HUES6 (cell line): ENCODE results near the gene RALBP1.

Experiments used
- H3K27ac ChIP-seq: 2 replicates; pipeline ENCODE4 v1.7.0; 2013; ENCODE audit warnings: low read depth, mild to moderate bottlenecking, low read length, inconsistent platforms
- H3K27me3 ChIP-seq: 2 replicates; pipeline ENCODE4 v1.6.1; 2013; ENCODE audit warnings: low read length; ENCODE audit not compliant: control insufficient read depth, insufficient read depth
- H3K36me3 ChIP-seq: 2 replicates; pipeline ENCODE4 v1.6.1; 2013; ENCODE audit warnings: low read length; ENCODE audit not compliant: control insufficient read depth, insufficient read depth
- H3K4me1 ChIP-seq: 2 replicates; pipeline ENCODE4 v1.6.1; 2013; ENCODE audit warnings: low read length; ENCODE audit not compliant: control insufficient read depth, insufficient read depth
- H3K4me3 ChIP-seq: 2 replicates; pipeline ENCODE4 v1.5.1; 2013; ENCODE audit warnings: low read depth, low read length
- H3K9ac ChIP-seq: one replicate; pipeline ENCODE4 v1.6.1; 2013; ENCODE audit warnings: mild to moderate bottlenecking, low read length
- H3K9me3 ChIP-seq: 2 replicates; pipeline ENCODE4 v1.6.1; 2013; ENCODE audit warnings: low read depth, low read length; ENCODE audit not compliant: control insufficient read depth, insufficient read depth

RALBP1 gene

DNA sequence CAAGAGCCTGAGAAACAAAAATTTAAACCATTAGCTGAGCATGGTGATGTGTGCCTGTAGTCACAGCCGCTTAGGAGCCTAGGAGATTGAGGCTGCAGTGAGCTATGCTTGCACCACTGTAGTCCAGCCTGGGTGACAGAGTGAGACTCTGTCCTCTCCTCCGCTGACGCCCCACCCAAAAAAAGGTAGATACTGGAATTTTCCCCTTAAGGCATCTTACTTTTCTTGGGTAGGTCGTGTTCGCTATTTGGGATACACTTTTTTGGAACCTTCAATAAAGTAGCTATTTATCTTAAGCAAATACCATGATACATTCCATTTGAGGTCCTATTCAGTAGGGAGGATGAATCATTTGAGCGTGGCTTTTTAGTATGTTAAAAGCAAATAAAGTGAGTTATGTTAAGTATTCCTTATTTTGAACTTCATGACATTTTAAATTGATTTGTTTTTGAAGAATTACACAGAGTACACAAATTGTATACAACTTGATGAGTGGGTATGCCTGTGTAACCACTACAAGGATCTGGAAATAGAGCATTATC lies 38.7 kb downstream of the RALBP1 start:
- no peak overlapping the region for H3K4me3 ChIP-seq
- no peaks in the 10 kb centered on the region for H3K4me1 ChIP-seq
- no peak overlapping the region for H3K27ac ChIP-seq
- H3K27me3 ChIP-seq = no peaks in the 10 kb centered on the region
- H3K36me3 ChIP-seq = peaks cover 18% of the 10 kb centered on the region
- no peaks in the 10 kb centered on the region for H3K9me3 ChIP-seq
- H3K9ac ChIP-seq = no peak overlapping the region

DNA sequence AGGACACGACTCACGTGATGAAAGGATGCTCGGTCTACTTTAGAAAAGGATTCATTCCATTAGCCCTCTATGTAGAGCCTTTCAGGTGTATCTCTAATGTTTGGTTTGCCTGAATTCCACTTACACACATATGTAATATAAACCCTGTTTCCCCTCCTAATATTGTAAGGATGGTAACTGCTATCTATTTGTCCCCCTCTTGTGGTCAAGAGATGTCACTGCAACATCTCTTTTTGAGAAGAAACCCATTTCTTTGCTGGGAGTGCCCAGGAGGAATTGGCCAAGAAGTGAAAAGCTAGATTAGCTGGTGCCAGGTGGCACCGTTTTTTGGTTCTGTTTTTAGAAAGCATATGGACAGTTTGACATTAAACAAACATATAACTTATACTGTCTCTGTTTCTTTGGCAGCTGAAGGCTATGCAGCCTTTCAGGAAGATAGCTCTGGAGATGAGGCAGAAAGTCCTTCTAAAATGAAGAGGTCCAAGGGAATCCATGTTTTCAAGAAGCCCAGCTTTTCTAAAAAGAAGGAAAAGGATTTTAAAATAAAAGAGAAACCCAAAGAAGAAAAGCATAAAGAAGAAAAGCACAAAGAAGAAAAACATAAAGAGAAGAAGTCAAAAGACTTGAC lies 41.2 kb downstream of the RALBP1 start:
- no peaks in the 10 kb centered on the region for H3K4me1 ChIP-seq
- no peaks in the 10 kb centered on the region for H3K9me3 ChIP-seq
- no peak overlapping the region for H3K4me3 ChIP-seq
- H3K36me3 ChIP-seq = peaks cover 18% of the 10 kb centered on the region
- H3K27ac ChIP-seq = no peak overlapping the region
- H3K27me3 ChIP-seq = no peaks in the 10 kb centered on the region
- H3K9ac ChIP-seq = no peak overlapping the region

DNA sequence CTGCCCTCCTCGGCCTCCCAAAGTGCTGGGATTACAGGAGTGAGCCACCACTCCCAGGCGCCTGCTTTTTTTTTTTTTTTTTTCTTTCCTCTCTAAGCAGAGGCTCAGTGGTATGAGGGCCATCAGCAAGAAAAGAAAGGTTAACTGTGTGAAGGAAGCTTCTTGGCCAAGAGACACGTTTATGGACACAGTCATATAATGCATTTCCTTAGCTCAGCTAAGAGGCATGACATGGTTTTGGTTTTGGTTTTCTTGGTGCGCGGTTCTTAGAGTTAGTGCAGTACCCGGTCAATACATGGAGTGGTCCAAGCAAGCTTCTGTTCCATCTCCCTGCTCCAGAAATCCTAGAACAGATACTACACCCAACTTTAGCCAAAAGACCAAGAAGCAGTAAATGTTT lies 42.6 kb downstream of the RALBP1 start:
- H3K9me3 ChIP-seq = no peaks in the 10 kb centered on the region
- no peak overlapping the region for H3K4me3 ChIP-seq
- no peak overlapping the region for H3K27ac ChIP-seq
- H3K9ac ChIP-seq = no peak overlapping the region
- no peaks in the 10 kb centered on the region for H3K4me1 ChIP-seq
- H3K27me3 ChIP-seq = no peaks in the 10 kb centered on the region
- H3K36me3 ChIP-seq = peaks cover 30% of the 10 kb centered on the region

DNA sequence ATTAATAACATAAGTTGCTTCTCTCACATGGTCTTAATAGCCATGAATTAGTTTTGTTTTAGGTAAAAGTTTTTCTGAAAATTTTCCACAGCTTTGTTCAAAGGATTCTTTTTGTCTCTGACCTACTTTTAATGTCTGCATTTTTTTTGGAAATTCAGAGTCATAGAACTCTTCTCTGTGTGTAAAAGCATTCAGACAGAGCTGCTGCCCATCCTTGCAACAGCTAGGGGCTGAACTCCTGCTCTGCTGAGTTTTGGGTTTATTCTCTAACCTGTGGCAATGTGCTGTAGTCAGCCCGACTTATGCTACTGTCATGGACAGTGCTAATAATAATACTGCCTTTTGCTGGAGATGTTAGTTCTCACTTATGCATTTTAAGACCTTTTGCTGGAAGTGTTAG lies 44.1 kb downstream of the RALBP1 start:
- no peak overlapping the region for H3K27ac ChIP-seq

DNA sequence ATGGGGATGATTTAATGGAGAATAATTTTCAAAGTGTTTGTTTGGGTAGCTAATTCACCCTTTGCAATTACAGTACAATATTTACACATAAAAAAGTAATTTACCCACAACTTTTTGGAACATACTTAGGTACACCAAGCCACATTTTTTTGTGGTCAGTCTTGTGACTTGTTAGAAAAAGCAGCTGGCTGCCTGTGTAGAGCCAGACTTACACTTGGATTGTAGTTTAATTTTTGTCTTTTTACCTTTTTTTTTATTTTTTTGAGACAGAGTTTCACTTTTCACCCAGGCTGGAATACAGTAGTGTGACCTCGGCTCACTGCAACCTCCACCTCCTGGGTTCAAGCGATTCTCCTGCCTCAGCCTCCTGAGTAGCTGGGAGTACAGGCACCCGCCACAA lies 45.4 kb downstream of the RALBP1 start:
- no peaks in the 10 kb centered on the region for H3K9me3 ChIP-seq
- H3K36me3 ChIP-seq = peaks cover 39% of the 10 kb centered on the region
- no peaks in the 10 kb centered on the region for H3K27me3 ChIP-seq
- no peak overlapping the region for H3K4me3 ChIP-seq
- H3K27ac ChIP-seq = no peak overlapping the region
- no peaks in the 10 kb centered on the region for H3K4me1 ChIP-seq
- H3K9ac ChIP-seq = no peak overlapping the region

More for the DNA sequence above, 44.1 kb downstream of the RALBP1 start:
- Histone ChIP-seq H3K4me3 (no peak overlapping the region), H3K9ac (no peak overlapping the region), H3K27me3 (no peaks in the 10 kb centered on the region), H3K9me3 (no peaks in the 10 kb centered on the region), H3K36me3 (peaks cover 30% of the 10 kb centered on the region), H3K4me1 (no peaks in the 10 kb centered on the region)

DNA sequence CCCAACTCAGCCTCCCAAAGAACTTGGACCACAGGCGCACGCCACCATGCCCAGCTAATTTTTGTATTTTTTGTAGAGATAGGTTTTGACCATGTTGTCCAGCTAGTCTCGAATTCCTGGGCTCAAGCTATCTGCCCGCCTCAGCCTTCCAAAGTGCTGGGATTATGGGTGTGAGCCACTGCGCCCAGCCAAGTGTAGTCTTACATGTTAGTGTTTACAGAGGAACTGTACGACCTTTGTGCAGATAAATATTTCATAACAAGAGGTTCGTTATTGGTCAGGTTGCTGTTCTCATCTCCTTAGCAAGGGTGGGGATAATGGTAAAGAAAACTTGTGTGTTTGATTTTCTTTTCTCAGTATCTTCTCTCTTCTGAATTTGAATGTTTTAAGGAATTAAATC lies 46.5 kb downstream of the RALBP1 start:
- no peak overlapping the region for H3K9ac ChIP-seq
- H3K36me3 ChIP-seq = peaks cover 46% of the 10 kb centered on the region
- no peak overlapping the region for H3K27ac ChIP-seq
- no peak overlapping the region for H3K4me3 ChIP-seq
- no peaks in the 10 kb centered on the region for H3K4me1 ChIP-seq
- no peaks in the 10 kb centered on the region for H3K27me3 ChIP-seq
- peaks cover 2% of the 10 kb centered on the region; the same call in 1 of the 2 replicates for H3K9me3 ChIP-seq

DNA sequence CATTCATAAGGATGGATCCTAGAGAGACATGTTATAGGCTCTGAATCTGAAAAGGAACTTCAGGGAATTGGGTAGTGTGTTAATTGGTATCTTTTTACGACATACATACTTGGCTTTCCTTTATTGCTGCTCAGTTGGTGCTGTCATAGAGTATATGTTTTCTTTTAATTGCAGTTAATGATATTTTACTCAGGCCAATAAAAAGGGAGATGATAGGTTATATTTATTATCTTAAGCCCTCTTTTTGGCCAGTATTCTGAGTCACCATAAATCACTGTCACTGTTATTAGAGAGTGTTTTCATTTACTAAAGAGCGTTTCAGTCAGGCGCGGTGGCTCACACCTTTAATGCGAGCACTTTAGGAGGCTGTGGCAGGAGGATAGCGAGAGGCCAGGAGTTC lies 47.6 kb downstream of the RALBP1 start:
- Histone ChIP-seq H3K4me1 (no peaks in the 10 kb centered on the region), H3K9ac (no peak overlapping the region), H3K27ac (no peak overlapping the region), H3K36me3 (peaks cover 51% of the 10 kb centered on the region), H3K27me3 (no peaks in the 10 kb centered on the region), H3K4me3 (no peak overlapping the region), H3K9me3 (peaks cover 14% of the 10 kb centered on the region)

DNA sequence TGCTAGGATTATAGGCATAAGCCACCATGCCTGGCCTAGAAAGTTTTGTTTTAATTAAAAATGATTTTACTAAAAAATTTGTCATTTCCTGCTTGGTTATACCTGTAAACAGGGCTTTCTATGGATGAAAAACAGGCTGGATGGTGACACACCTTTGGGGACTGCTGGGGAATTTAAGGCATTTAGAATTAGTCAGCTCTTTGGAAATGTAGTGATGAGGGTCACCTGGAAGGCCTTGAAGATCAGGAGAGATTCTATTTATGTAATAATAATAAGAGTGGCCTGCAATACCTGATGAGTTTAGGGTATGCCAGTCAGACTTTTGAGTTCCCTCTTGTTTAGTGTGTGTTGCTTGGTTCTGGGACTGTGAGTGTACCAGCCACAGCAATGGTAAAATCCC lies 51.1 kb downstream of the RALBP1 start:
- H3K27me3 ChIP-seq = no peaks in the 10 kb centered on the region
- peaks cover 20% of the 10 kb centered on the region for H3K9me3 ChIP-seq
- no peak overlapping the region for H3K27ac ChIP-seq
- H3K36me3 ChIP-seq = peaks cover 69% of the 10 kb centered on the region
- H3K4me3 ChIP-seq = no peak overlapping the region
- H3K9ac ChIP-seq = no peak overlapping the region
- H3K4me1 ChIP-seq = no peaks in the 10 kb centered on the region

DNA sequence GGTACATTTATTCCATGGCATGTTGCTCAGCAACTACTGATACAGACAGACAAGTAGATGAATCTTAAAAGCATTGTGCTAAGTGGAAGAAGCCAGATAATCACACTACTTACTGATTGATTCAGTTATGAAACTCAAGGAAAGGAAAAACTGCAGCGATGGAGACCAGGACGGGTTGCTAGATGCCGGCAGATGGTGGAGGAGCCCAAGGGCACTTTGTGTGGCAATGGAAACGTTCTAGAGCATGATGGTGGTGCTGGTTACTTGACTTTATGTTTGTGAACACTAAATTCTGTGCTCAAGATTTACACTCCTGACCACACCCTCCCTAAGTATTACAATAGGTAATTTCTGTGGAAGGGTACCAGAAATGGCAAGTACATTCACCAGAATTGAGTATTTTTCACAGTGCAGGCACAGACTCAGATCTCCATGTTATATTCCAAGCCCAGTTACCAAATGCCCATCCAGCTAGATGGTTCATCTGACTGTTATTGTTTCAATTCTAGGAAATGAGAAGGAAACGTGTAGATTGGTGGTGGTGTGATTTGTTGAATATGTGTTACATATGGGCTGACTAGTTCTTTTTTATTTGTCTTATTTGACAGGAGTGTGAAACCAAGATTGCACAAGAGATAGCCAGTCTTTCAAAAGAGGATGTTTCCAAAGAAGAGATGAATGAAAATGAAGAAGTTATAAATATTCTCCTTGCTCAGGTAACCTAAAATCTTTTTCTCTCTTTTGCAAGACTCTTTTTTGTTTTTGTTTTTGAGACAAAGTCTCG lies 55.1 kb downstream of the RALBP1 start:
- Histone ChIP-seq H3K4me1 (no peaks in the 10 kb centered on the region), H3K27me3 (no peaks in the 10 kb centered on the region), H3K36me3 (peaks cover 78% of the 10 kb centered on the region), H3K4me3 (no peak overlapping the region), H3K27ac (no peak overlapping the region), H3K9ac (no peak overlapping the region), H3K9me3 (peaks cover 20% of the 10 kb centered on the region)

DNA sequence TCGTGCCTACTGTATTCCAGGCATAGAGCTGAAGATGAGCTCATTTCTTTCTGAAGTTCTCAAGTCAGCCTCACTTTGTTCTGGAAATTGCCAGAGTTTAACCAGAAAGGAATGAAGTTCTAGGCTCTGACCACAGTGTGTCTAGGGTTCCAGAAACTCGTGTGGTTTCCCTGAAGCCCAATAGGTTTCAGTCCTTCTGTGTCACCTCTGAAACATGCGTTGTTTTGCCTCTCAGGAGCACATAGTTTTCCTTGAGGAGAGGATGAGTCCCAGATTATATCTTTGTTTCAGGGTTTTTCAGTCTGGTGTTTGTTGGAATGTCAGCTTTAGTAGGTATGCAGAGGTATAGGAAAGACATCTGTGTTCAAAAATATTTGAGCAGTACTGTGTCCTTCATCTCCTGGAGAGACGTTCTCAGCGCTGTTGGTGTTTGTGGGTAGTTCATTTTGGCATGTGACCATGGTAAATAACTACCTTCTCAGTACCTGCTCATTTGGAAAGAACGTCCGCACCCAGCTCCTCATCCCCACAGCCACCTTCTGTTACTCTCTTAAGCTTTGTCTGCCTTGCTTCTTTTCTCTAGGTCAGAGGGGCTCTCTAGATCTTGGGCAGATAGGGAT lies 56.6 kb downstream of the RALBP1 start:
- peaks cover 79% of the 10 kb centered on the region for H3K36me3 ChIP-seq
- peaks cover 16% of the 10 kb centered on the region for H3K9me3 ChIP-seq
- H3K27me3 ChIP-seq = no peaks in the 10 kb centered on the region
- no peak overlapping the region for H3K9ac ChIP-seq
- H3K4me1 ChIP-seq = no peaks in the 10 kb centered on the region
- no peak overlapping the region for H3K4me3 ChIP-seq
- no peak overlapping the region for H3K27ac ChIP-seq

DNA sequence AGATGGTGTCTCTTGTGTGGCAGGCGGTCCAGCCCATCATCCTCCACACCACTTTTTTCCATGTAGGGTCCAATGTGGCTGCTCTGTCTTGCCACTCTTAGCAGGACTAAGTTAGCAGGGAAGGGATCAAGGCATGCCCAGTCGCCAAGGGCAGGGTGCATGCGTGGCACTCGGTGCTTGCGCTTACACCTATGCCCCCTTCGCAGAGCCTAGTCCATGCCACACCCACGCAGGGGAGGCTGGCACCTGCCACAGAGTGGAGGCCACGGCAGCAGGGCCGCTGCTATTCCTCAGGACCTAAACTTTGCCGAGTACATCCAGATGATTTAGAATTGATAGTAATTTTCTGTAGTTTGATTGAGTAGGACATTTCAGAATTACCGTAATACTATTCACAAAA lies 59.5 kb downstream of the RALBP1 start:
- Histone ChIP-seq H3K27me3 (no peaks in the 10 kb centered on the region), H3K4me1 (peaks cover under 1% of the 10 kb centered on the region; the same call in 1 of the 2 replicates), H3K36me3 (peaks cover 65% of the 10 kb centered on the region), H3K27ac (no peak overlapping the region), H3K9ac (no peak overlapping the region), H3K9me3 (no peaks in the 10 kb centered on the region), H3K4me3 (no peak overlapping the region)
